GM23248 (cell line): ENCODE measurements around the gene ENSA.

Source experiments
- EZH2 ChIP-seq: fragments of 200-600 bp; sonication (generic); IDR thresholded peaks from 2 replicates; pipeline ENCODE4 v1.6.1; 2018; ENCODE audit warnings: antibody characterized with exemption, mild to moderate bottlenecking; ENCODE audit not compliant: insufficient read depth, poor library complexity, severe bottlenecking
- EZH2phosphoT487 ChIP-seq: fragments of 200-600 bp; sonication (generic); IDR thresholded peaks from 2 replicates; pipeline ENCODE4 v1.6.1; 2018; ENCODE audit warnings: antibody characterized with exemption, moderate library complexity, mild to moderate bottlenecking, low read depth; ENCODE audit not compliant: insufficient read depth

GRCh38 chr1:150604226-150604588 lies 25.2 kb downstream of the ENSA start:
- TF ChIP-seq EZH2phosphoT487, result no peak
- no peak for TF ChIP-seq EZH2
